ENCODE results near the gene SUSD4.

SUSD4 gene

DNA sequence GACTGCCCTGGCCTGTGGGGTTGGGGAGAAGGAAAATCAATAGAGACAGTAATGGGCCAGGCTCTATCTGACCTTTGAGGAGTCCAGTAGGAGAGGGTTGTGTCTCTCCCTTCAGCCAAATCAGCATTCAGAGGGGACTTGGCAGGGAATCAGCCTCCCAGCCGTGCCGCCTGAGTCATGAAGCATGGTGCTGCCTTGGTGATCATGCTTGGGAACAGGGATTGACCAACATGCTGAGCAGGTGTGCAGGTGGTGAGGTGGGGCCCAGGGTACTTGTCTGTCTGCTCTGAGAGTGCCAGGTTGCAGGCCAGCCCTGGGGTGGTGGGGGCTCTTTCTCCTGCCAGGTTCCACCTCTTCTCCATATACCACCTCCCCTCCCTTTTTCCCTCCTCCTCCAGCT lies 162.0 kb downstream of the SUSD4 start:
- Histone ChIP-seq H3K27me3 (ENCODE audit: insufficient read depth, poor library complexity, severe bottlenecking) (no peaks in the 10 kb centered on the region), H3K4me3 (ENCODE audit: severe bottlenecking) (no peak overlapping the region), H3K4me1 (ENCODE audit: insufficient read depth, poor library complexity, severe bottlenecking) (peaks cover 9% of the 10 kb centered on the region), H3K36me3 (ENCODE audit: low read depth) (no peaks in the 10 kb centered on the region), H3K9me3 (ENCODE audit: severe bottlenecking) (no peaks in the 10 kb centered on the region), H3K27ac (ENCODE audit: poor library complexity, severe bottlenecking) (no peak overlapping the region)
- DNase-seq (ENCODE audit: low spot score) (no peak), ATAC-seq (ENCODE audit: low read depth) (peak; percentile 44; the same call in 1 of the 3 replicates)
- TF ChIP-seq, protein P1, sequence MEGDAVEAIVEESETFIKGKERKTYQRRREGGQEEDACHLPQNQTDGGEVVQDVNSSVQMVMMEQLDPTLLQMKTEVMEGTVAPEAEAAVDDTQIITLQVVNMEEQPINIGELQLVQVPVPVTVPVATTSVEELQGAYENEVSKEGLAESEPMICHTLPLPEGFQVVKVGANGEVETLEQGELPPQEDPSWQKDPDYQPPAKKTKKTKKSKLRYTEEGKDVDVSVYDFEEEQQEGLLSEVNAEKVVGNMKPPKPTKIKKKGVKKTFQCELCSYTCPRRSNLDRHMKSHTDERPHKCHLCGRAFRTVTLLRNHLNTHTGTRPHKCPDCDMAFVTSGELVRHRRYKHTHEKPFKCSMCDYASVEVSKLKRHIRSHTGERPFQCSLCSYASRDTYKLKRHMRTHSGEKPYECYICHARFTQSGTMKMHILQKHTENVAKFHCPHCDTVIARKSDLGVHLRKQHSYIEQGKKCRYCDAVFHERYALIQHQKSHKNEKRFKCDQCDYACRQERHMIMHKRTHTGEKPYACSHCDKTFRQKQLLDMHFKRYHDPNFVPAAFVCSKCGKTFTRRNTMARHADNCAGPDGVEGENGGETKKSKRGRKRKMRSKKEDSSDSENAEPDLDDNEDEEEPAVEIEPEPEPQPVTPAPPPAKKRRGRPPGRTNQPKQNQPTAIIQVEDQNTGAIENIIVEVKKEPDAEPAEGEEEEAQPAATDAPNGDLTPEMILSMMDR (IDR thresholded peaks at IDR 0.05; ENCODE audit: poor library complexity, severe bottlenecking) = no peak

DNA sequence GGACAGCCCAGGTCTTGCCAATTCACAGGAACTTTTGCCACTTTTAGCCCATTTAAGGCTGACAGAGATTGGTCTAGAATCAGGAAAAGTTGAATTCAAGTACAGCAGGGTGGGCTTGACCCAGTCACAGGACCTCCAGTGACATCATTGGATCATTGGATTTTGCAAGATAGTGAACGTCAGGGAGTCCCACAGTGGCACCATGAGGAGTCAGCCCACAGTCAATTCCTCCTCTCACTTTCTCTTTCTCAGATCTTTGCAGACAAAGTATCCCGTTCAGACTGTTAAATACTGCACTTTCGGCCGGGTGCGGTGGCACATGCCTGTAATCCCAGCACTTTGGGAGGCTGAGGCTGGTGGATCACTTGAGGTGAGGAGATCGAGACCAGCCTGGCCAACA lies 163.1 kb downstream of the SUSD4 start:
- H3K27me3 ChIP-seq (ENCODE audit: insufficient read depth, poor library complexity, severe bottlenecking) = no peaks in the 10 kb centered on the region
- ATAC-seq (ENCODE audit: low read depth) (no peak), DNase-seq (ENCODE audit: low spot score) (no peak)
- no peak overlapping the region for H3K4me3 ChIP-seq (ENCODE audit: severe bottlenecking)
- TF ChIP-seq, protein P1 (IDR thresholded peaks at IDR 0.05; ENCODE audit: poor library complexity, severe bottlenecking) = no peak
- no peaks in the 10 kb centered on the region for H3K36me3 ChIP-seq (ENCODE audit: low read depth)
- H3K4me1 ChIP-seq (ENCODE audit: insufficient read depth, poor library complexity, severe bottlenecking) = peaks cover 9% of the 10 kb centered on the region
- H3K27ac ChIP-seq (ENCODE audit: poor library complexity, severe bottlenecking) = no peak overlapping the region
- H3K9me3 ChIP-seq (ENCODE audit: severe bottlenecking) = no peaks in the 10 kb centered on the region

DNA sequence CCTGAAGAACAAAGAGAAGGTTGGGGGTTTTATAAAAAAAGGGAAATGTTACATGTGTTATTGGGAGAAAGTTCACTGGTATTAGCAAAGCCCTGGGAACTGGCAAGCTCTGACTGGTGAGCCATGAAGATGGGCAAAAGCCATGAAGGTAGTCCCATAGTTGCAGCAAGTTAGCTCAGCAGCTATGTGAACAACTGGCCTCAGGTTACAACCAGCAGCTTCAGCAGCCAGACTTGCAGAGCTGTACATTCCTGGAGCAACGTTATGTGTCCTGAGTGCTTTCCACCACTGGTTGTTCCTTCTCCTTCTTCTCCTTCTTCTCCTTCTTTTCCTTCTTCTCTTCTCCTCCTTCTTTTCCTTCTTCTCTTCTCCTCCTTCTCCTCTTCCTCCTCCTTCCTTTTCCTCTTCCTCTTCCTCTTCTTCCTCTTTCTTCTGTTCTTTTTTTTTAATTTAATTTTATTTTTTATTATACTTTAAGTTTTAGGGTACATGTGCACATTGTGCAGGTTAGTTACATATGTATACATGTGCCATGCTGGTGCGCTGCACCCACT lies 164.8 kb downstream of the SUSD4 start:
- no peak for DNase-seq (ENCODE audit: low spot score)

DNA sequence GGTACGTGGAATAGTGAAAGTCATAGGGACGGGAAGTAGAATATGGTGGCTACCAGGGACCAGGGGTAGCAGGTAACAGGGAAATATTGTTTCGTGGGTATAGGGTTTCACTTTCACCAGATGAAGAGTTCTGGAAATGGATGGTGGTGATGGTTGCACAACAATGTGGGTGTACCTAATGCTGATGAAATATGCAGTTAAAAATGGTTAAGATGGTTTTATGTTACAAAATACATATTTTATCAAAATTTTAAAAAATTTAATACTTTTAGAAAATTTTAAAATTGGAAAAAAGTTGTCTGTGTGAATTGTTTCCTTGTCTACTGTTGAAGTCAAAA lies 165.4 kb downstream of the SUSD4 start:
- Histone ChIP-seq H3K4me1 (ENCODE audit: insufficient read depth, poor library complexity, severe bottlenecking) (peaks cover 9% of the 10 kb centered on the region), H3K27ac (ENCODE audit: poor library complexity, severe bottlenecking) (no peak overlapping the region), H3K36me3 (ENCODE audit: low read depth) (no peaks in the 10 kb centered on the region), H3K4me3 (ENCODE audit: severe bottlenecking) (no peak overlapping the region), H3K9me3 (ENCODE audit: severe bottlenecking) (no peaks in the 10 kb centered on the region), H3K27me3 (ENCODE audit: insufficient read depth, poor library complexity, severe bottlenecking) (no peaks in the 10 kb centered on the region)
- ATAC-seq (ENCODE audit: low read depth) = peak; percentile 31; the same call in 1 of the 3 replicates
- TF ChIP-seq, protein P1 (IDR thresholded peaks at IDR 0.05; ENCODE audit: poor library complexity, severe bottlenecking) = no peak
- DNase-seq (ENCODE audit: low spot score) = no peak

More for the DNA sequence above, 164.8 kb downstream of the SUSD4 start:
- Histone ChIP-seq H3K4me3 (ENCODE audit: severe bottlenecking) (no peak overlapping the region), H3K9me3 (ENCODE audit: severe bottlenecking) (no peaks in the 10 kb centered on the region), H3K4me1 (ENCODE audit: insufficient read depth, poor library complexity, severe bottlenecking) (peaks cover 9% of the 10 kb centered on the region), H3K36me3 (ENCODE audit: low read depth) (no peaks in the 10 kb centered on the region), H3K27me3 (ENCODE audit: insufficient read depth, poor library complexity, severe bottlenecking) (no peaks in the 10 kb centered on the region), H3K27ac (ENCODE audit: poor library complexity, severe bottlenecking) (no peak overlapping the region)
- TF ChIP-seq, protein P1 (IDR thresholded peaks at IDR 0.05; ENCODE audit: poor library complexity, severe bottlenecking) = no peak
- 0 out of 3 replicates have a peak, but pooled peaks have one; percentile 21 for ATAC-seq (ENCODE audit: low read depth)

DNA sequence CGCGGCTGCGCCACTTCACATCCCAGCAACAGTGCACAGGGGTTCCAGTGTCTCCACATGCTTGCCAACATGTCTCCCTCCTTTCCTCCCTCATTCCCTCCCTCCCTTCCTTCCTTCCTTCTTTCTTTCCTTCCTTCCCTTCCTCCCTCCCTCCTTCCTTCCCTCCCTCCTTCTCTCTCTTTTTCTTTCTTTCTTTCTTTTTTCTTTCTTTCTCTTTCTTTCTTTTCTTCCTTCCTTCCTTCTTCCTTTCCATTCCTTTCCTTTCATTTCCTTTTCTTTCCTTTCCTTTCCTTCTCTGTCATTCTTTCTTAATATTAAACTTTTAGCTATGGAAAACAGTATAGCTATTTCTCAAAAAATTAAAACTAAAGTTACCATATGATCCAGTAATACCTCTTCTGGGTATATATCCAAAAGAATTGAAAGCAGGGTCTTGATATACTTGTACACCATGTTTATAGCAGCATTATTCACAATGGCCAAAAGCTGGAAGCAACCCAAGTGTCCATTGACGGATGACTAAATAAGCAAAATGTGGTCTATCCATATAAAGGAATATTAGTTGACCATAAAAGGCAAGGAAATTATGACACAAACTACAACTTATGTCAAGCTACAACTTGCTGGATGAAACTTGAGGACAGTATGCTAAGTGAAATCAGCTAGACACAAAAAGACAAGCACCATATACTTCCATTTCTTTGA lies 165.9 kb downstream of the SUSD4 start:
- Histone ChIP-seq H3K36me3 (ENCODE audit: low read depth) (no peaks in the 10 kb centered on the region), H3K9me3 (ENCODE audit: severe bottlenecking) (no peaks in the 10 kb centered on the region), H3K27me3 (ENCODE audit: insufficient read depth, poor library complexity, severe bottlenecking) (no peaks in the 10 kb centered on the region), H3K4me3 (ENCODE audit: severe bottlenecking) (no peak overlapping the region), H3K27ac (ENCODE audit: poor library complexity, severe bottlenecking) (no peak overlapping the region), H3K4me1 (ENCODE audit: insufficient read depth, poor library complexity, severe bottlenecking) (peaks cover 9% of the 10 kb centered on the region)
- DNase-seq (ENCODE audit: low spot score) (no peak), ATAC-seq (ENCODE audit: low read depth) (peak; percentile 35; the same call in 2 of the 3 replicates)
- TF ChIP-seq, protein P1 (IDR thresholded peaks at IDR 0.05; ENCODE audit: poor library complexity, severe bottlenecking) = no peak
